Measurements from ENCODE around the gene MYCN. TPM values are rescaled to one million over a fixed set of nuclear protein-coding genes. Genes with fewer than 3 reads are reported as not detected.
"Not testable (repeated sequence)": the region's sequence is repeated elsewhere in the genome, so short reads cannot be mapped to it uniquely, and the experiment has no call there.

MYCN gene
- total and polyA plus RNA-seq, 2 of the 8 experiments (the other 6 are each of a cell fraction or from before 2014, with no cell fraction given): 87.8 to 137 TPM

- TF ChIP-seq RAD21 (IDR thresholded peaks at IDR 0.05 in 1 of 2, conservative IDR thresholded peaks at IDR 0.05 in 1 of 2; ENCODE audit: low read depth in 2 of 2, low read length in 2 of 2): no peak
Measured at GRCh38 chr2:15959331-15960153, 19.2 kb downstream of the MYCN start (continued).

DNA sequence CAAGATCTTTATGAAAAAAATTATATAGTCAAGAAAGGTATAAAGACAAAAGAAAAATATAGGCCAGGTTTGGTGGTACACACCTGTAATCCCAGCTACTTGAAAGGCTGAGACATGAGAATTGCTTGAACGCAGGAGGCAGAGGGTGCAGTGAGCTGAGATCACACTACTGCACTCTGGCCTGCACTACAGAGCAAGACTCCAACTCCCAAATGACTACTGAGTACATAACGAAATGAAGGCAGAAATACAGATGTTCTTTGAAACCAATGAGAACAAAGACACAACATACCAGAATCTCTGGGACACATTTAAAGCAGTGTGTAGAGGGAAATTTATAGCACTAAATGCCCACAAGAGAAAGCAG is 19.8 kb downstream of the MYCN start:
- POLR2A ChIA-PET (ENCODE audit: partially characterized antibody): interaction anchor here (0.5 kb wide), 1 partner anchor 52 kb away, joined by 3 read pairs; no protein-coding TSS in a partner anchor
- FAIRE-seq: not testable (repeated sequence)
- WGBS, 2 experiments (ENCODE audit: extremely low coverage in 1 of 2, insufficient coverage in 1 of 2, insufficient read length in 1 of 2, insufficient replicate concordance in 2 of 2, low coverage in 1 of 2, low lambda C conversion rate in 2 of 2, missing lambda C conversion rate in 1 of 2): 83% methylated on average over 2 of the region's 2 CpGs; no CpG with 5 or more reads in 1 of the 2 experiments

More for the DNA sequence above, 19.8 kb downstream of the MYCN start:
- H3K36me3 ChIP-seq (ENCODE audit: control insufficient read depth in 2 of 4, insufficient read depth in 4 of 4, low read length in 3 of 4); H3K4me2 ChIP-seq (ENCODE audit: insufficient read depth in 1 of 2, low read depth in 2 of 2, low read length in 2 of 2); H3K4me3 ChIP-seq (ENCODE audit: extremely low read depth in 1 of 4, insufficient read depth in 2 of 4, low read depth in 3 of 4, low read length in 4 of 4); H3K18ac ChIP-seq (ENCODE audit: extremely low read depth, low read length); H4K5ac ChIP-seq (ENCODE audit: insufficient read length, low read depth, low read length); H3K23me2 ChIP-seq (ENCODE audit: low read depth, low read length); H4K20me1 ChIP-seq (replicated peaks in 1 of 2; ENCODE audit: control insufficient read depth in 1 of 2, insufficient read depth in 2 of 2, low read length in 2 of 2); H3K79me1 ChIP-seq (ENCODE audit: low read depth, low read length); DNase-seq (ENCODE audit: low read depth in 1 of 2, low spot score in 2 of 2); H3K27ac ChIP-seq (ENCODE audit: low read depth, low read length); H3K14ac ChIP-seq (ENCODE audit: insufficient read length); H4K8ac ChIP-seq (ENCODE audit: extremely low read depth, insufficient read depth, low read length); H2BK120ac ChIP-seq (replicated peaks; ENCODE audit: low read depth, low read length); H3K56ac ChIP-seq (replicated peaks; ENCODE audit: insufficient read length, low read depth, low read length); H2BK15ac ChIP-seq (ENCODE audit: low read length); H3K79me2 ChIP-seq (ENCODE audit: control insufficient read depth in 1 of 2, insufficient read depth in 2 of 2, low read length in 2 of 2); H3K27me3 ChIP-seq (replicated peaks in 1 of 4; ENCODE audit: control insufficient read depth in 3 of 4, extremely low read depth in 1 of 4, insufficient read depth in 3 of 4, low read length in 3 of 4); H2AFZ ChIP-seq (ENCODE audit: low read length); H3K4ac ChIP-seq (replicated peaks; ENCODE audit: insufficient read length, low read depth, low read length); H3K9ac ChIP-seq (replicated peaks in 1 of 4; ENCODE audit: extremely low read depth in 1 of 4, low read depth in 3 of 4, low read length in 3 of 4); H3K9me3 ChIP-seq (ENCODE audit: insufficient read depth in 2 of 2, low read depth in 1 of 2, low read length in 1 of 2); H3K23ac ChIP-seq (ENCODE audit: insufficient read length): not testable (repeated sequence)
- Histone ChIP-seq H3K4me1 (replicated peaks in 1 of 4; ENCODE audit: control insufficient read depth in 3 of 4, insufficient read depth in 4 of 4, low read length in 3 of 4) (peaks cover 6 to 16% (median 11%) of the 10 kb centered on the region in 4 experiments), H2BK20ac (ENCODE audit: low read length) (0 out of 2 replicates have a peak overlapping the region, but pooled peaks have one; percentile 51), H2BK12ac (ENCODE audit: low read depth, low read length) (0 out of 2 replicates have a peak overlapping the region, but pooled peaks have one; percentile 23), H2AK5ac (ENCODE audit: low read depth, low read length) (peak overlapping the region; percentile 60; the same call in 1 of the 2 replicates), H2BK5ac (ENCODE audit: low read depth, low read length) (peak overlapping the region; percentile 85; the same call in 1 of the 2 replicates), H4K91ac (replicated peaks; ENCODE audit: insufficient read length, low read length) (peak overlapping the region; percentile 42)
- CTCF ChIA-PET (ENCODE audit: partially characterized antibody): interaction anchor here (0.9 kb wide), 1 partner anchor 9 kb away, joined by 3 read pairs; no protein-coding TSS in a partner anchor
